Neuronal stem cell (in vitro differentiated cells): ENCODE measurements around the gene CXCR3.
A peak's percentile ranks its signal among the peaks of the same experiment; 100 is the strongest.

Experiments used
- DNase-seq: peaks from one replicate; pipeline ENCODE4 v3.0.0-alpha.2; 2013; ENCODE audit warnings: low spot score
- H2AFZ ChIP-seq: one replicate; pipeline ENCODE4 v1.6.1; 2013; ENCODE audit warnings: mild to moderate bottlenecking, low read length, inconsistent platforms
- H2AK5ac ChIP-seq: 2 replicates; pipeline ENCODE4 v1.6.1; 2013; ENCODE audit warnings: low read depth, mild to moderate bottlenecking, inconsistent platforms, low read length, moderate library complexity, mixed read lengths
- H2BK120ac ChIP-seq: 2 replicates; pipeline ENCODE4 v1.6.1; 2013; ENCODE audit warnings: low read depth, mild to moderate bottlenecking, inconsistent platforms, low read length, moderate library complexity, mixed read lengths
- H2BK12ac ChIP-seq: one replicate; pipeline ENCODE4 v1.6.1; 2013; ENCODE audit warnings: low read length, inconsistent platforms
- H2BK15ac ChIP-seq: 2 replicates; pipeline ENCODE4 v1.6.1; 2013; ENCODE audit warnings: mild to moderate bottlenecking, low read length, inconsistent platforms, mixed read lengths
- H2BK5ac ChIP-seq: one replicate; pipeline ENCODE4 v1.6.1; 2013; ENCODE audit warnings: inconsistent platforms, mild to moderate bottlenecking, low read length, moderate library complexity
- H3K14ac ChIP-seq: one replicate; pipeline ENCODE4 v1.6.1; 2013; ENCODE audit warnings: low read length, inconsistent platforms
- H3K18ac ChIP-seq: 2 replicates; pipeline ENCODE4 v1.6.1; 2013; ENCODE audit warnings: low read length, inconsistent platforms
- H3K23ac ChIP-seq: 2 replicates; pipeline ENCODE4 v1.6.1; 2013; ENCODE audit warnings: low read depth, mild to moderate bottlenecking, mixed read lengths, low read length, inconsistent platforms; ENCODE audit not compliant: poor library complexity
- H3K27ac ChIP-seq: replicated peaks from 3 replicates; pipeline ENCODE4 v1.5.1; 2013; ENCODE audit warnings: low read length, inconsistent platforms
- H3K27me3 ChIP-seq, 3 experiments: 2 replicates each; pipeline ENCODE4 v1.6.1; 2013; ENCODE audit warnings: low read length in 3 of 3, mild to moderate bottlenecking in 2 of 3, inconsistent platforms in 1 of 3, low read depth in 1 of 3, mixed read lengths in 1 of 3, moderate library complexity in 1 of 3; ENCODE audit not compliant: control insufficient read depth in 3 of 3, insufficient read depth in 3 of 3
- H3K36me3 ChIP-seq, 2 donors: replicated peaks in 1 of 2; 2 replicates each; pipeline ENCODE4 v1.6.1; 2013; ENCODE audit warnings: low read length in 2 of 2; ENCODE audit not compliant: control insufficient read depth in 2 of 2, insufficient read depth in 2 of 2
- H3K4ac ChIP-seq: 2 replicates; pipeline ENCODE4 v1.6.1; 2013; ENCODE audit warnings: inconsistent platforms, mild to moderate bottlenecking, low read length, moderate library complexity
- H3K4me1 ChIP-seq, 2 donors: 1 replicate in 1 of 2; 2 replicates in 1 of 2; pipeline ENCODE4 v1.6.1; 2013; ENCODE audit warnings: low read length in 2 of 2, low read depth in 1 of 2; ENCODE audit not compliant: control insufficient read depth in 2 of 2, insufficient read depth in 1 of 2
- H3K4me2 ChIP-seq: one replicate; pipeline ENCODE4 v1.6.1; 2013; ENCODE audit warnings: mild to moderate bottlenecking, low read length, inconsistent platforms; ENCODE audit not compliant: insufficient read depth, poor library complexity, severe bottlenecking
- H3K4me3 ChIP-seq, 2 donors: 2 replicates each; pipeline ENCODE4 v1.5.1; 2013; ENCODE audit warnings: low read length in 2 of 2, mild to moderate bottlenecking in 2 of 2, inconsistent platforms in 1 of 2, moderate library complexity in 1 of 2
- H3K79me1 ChIP-seq: one replicate; pipeline ENCODE4 v1.6.1; 2013; ENCODE audit warnings: low read depth, mild to moderate bottlenecking, inconsistent platforms, low read length, moderate library complexity
- H3K9ac ChIP-seq: one replicate; pipeline ENCODE4 v1.6.1; 2013; ENCODE audit warnings: mild to moderate bottlenecking, low read depth, low read length, inconsistent platforms; ENCODE audit not compliant: poor library complexity
- H3K9me3 ChIP-seq, 2 donors: replicated peaks in 1 of 2; 2 replicates each; pipeline versions ENCODE3 to v1.6.1; 2013; ENCODE audit warnings: low read length in 2 of 2, mild to moderate bottlenecking in 2 of 2, inconsistent platforms in 1 of 2, low read depth in 1 of 2, mixed read lengths in 1 of 2, moderate library complexity in 1 of 2; ENCODE audit not compliant: control insufficient read depth in 2 of 2, insufficient read depth in 1 of 2
- H4K8ac ChIP-seq: one replicate; pipeline ENCODE4 v1.6.1; 2013; ENCODE audit warnings: low read depth, mild to moderate bottlenecking, inconsistent platforms, low read length, moderate library complexity
- H4K91ac ChIP-seq: one replicate; pipeline ENCODE4 v1.6.1; 2013; ENCODE audit warnings: low read length, low read depth, mild to moderate bottlenecking, inconsistent platforms; ENCODE audit not compliant: poor library complexity
- WGBS, 2 donors: extraction: QIAGEN DNeasy Blood & Tissue Kit; methylation state at CpG; one replicate each; pipeline ENCODE4 v1.1.7; 2013; ENCODE audit warnings: missing lambda C conversion rate in 2 of 2, mixed read lengths in 1 of 2; ENCODE audit not compliant: insufficient read length in 2 of 2, insufficient replicate concordance in 1 of 2; ENCODE audit errors: extremely low coverage in 2 of 2; 5-methylcytosine and 5-hydroxymethylcytosine counted together

Gene CXCR3

GRCh38 chrX:71637848-71638247 lies 19.5 kb upstream of the CXCR3 start:
- Histone ChIP-seq H3K14ac (no peak overlapping the region), H2AFZ (peak overlapping the region; percentile 17), H3K79me1 (no peaks in the 10 kb centered on the region), H2BK15ac (no peak overlapping the region), H2BK5ac (no peak overlapping the region), H4K91ac (no peak overlapping the region), H3K4me2 (no peak overlapping the region), H3K36me3 (no peaks in the 10 kb centered on the region), H2BK120ac (no peak overlapping the region), H3K27me3 (peaks cover 0 to 2% (median 0%) of the 10 kb centered on the region in 3 experiments), H3K4ac (no peak overlapping the region), H3K27ac (no peak overlapping the region), H4K8ac (no peak overlapping the region), H3K9ac (no peak overlapping the region), H3K18ac (no peak overlapping the region), H3K4me1 (no peaks in the 10 kb centered on the region), H3K23ac (no peak overlapping the region), H2BK12ac (no peak overlapping the region), H3K4me3 (no peak overlapping the region), H2AK5ac (no peak overlapping the region), H3K9me3 (no peaks in the 10 kb centered on the region)
- WGBS, 2 donors, result no CpG with 5 or more reads among the region's 4 CpGs
- DNase-seq, result no peak

GRCh38 chrX:71637253-71637618 lies 18.9 kb upstream of the CXCR3 start:
- no peaks in the 10 kb centered on the region for H3K79me1 ChIP-seq
- no peak for DNase-seq
- no CpG with 5 or more reads among the region's 3 CpGs for WGBS, 2 donors
- H2AFZ ChIP-seq, result no peak overlapping the region
- no peak overlapping the region for H3K4me3 ChIP-seq
- no peaks in the 10 kb centered on the region for H3K4me1 ChIP-seq
- H2BK15ac ChIP-seq, result no peak overlapping the region
- no peak overlapping the region for H2AK5ac ChIP-seq
- H3K36me3 ChIP-seq, result no peaks in the 10 kb centered on the region
- H2BK5ac ChIP-seq, result no peak overlapping the region
- no peak overlapping the region for H2BK120ac ChIP-seq
- peaks cover 0 to 2% (median 0%) of the 10 kb centered on the region in 3 experiments for H3K27me3 ChIP-seq
- no peak overlapping the region for H3K18ac ChIP-seq
- H3K9me3 ChIP-seq, result no peaks in the 10 kb centered on the region
- H3K14ac ChIP-seq, result no peak overlapping the region
- no peak overlapping the region for H4K8ac ChIP-seq
- H3K9ac ChIP-seq, result no peak overlapping the region
- H3K4ac ChIP-seq, result no peak overlapping the region
- H2BK12ac ChIP-seq, result no peak overlapping the region
- no peak overlapping the region for H3K27ac ChIP-seq
- H4K91ac ChIP-seq, result no peak overlapping the region
- no peak overlapping the region for H3K4me2 ChIP-seq
- no peak overlapping the region for H3K23ac ChIP-seq

- Histone ChIP-seq H3K18ac (no peak overlapping the region), H3K14ac (no peak overlapping the region), H3K4me3 (no peak overlapping the region), H3K4me2 (no peak overlapping the region), H3K27ac (no peak overlapping the region), H2BK12ac (no peak overlapping the region), H4K91ac (no peak overlapping the region), H3K36me3 (no peaks in the 10 kb centered on the region), H3K4ac (no peak overlapping the region), H3K9me3 (no peaks in the 10 kb centered on the region), H2BK15ac (no peak overlapping the region), H2AFZ (no peak overlapping the region), H3K9ac (no peak overlapping the region), H2BK120ac (no peak overlapping the region), H3K27me3 (peaks cover 0 to 2% (median 0%) of the 10 kb centered on the region in 3 experiments), H2BK5ac (no peak overlapping the region), H3K79me1 (no peaks in the 10 kb centered on the region), H4K8ac (no peak overlapping the region), H3K4me1 (no peaks in the 10 kb centered on the region), H2AK5ac (no peak overlapping the region), H3K23ac (no peak overlapping the region)
- DNase-seq, result no peak
- WGBS, 2 donors, result no CpG with 5 or more reads among the region's 9 CpGs
These were observed 18.3 kb upstream of the CXCR3 start for GRCh38 chrX:71636438-71637252.

- Histone ChIP-seq H2BK12ac (no peak overlapping the region), H3K9ac (no peak overlapping the region), H3K14ac (no peak overlapping the region), H3K36me3 (no peaks in the 10 kb centered on the region), H3K23ac (no peak overlapping the region), H2BK5ac (no peak overlapping the region), H3K79me1 (no peaks in the 10 kb centered on the region), H2AFZ (no peak overlapping the region), H3K18ac (no peak overlapping the region), H3K4me2 (no peak overlapping the region), H3K27ac (no peak overlapping the region), H2BK15ac (no peak overlapping the region), H3K4me1 (no peaks in the 10 kb centered on the region), H3K9me3 (no peaks in the 10 kb centered on the region), H4K8ac (no peak overlapping the region), H3K4ac (no peak overlapping the region), H3K27me3 (peaks cover 0 to 2% (median 0%) of the 10 kb centered on the region in 3 experiments), H3K4me3 (no peak overlapping the region), H2AK5ac (no peak overlapping the region), H2BK120ac (no peak overlapping the region), H4K91ac (no peak overlapping the region)
- DNase-seq, result no peak
- WGBS, 2 donors, result no CpG with 5 or more reads among the region's 6 CpGs
These were observed 16.1 kb upstream of the CXCR3 start for GRCh38 chrX:71634366-71634765.
